Measurements from ENCODE around the gene RALGAPA2. TPM values are rescaled to one million over a fixed set of nuclear protein-coding genes. Genes with fewer than 3 reads are reported as not detected.

RALGAPA2 gene
- total RNA-seq, 1 donor from 2014 or later: 24.8 TPM

DNA sequence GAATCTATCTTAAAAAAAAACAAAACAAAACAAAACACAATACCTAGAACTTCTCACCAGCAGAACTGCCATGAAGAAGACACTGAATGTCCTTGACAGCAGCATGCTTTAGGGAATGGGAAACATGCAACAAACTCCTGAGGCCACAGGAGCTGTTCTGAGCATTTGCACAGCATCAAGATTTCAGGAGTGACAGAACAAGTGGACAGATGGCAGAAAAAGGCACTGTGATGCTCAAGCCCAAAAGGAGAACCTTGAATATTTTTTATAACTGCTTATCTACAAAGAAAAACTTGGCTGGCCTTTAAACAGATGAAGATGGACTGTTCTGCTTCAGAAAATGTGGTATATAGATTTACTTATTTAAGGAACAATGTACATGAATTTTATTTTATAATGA, 158.9 kb downstream of the RALGAPA2 start:
- TF ChIP-seq, protein P1, sequence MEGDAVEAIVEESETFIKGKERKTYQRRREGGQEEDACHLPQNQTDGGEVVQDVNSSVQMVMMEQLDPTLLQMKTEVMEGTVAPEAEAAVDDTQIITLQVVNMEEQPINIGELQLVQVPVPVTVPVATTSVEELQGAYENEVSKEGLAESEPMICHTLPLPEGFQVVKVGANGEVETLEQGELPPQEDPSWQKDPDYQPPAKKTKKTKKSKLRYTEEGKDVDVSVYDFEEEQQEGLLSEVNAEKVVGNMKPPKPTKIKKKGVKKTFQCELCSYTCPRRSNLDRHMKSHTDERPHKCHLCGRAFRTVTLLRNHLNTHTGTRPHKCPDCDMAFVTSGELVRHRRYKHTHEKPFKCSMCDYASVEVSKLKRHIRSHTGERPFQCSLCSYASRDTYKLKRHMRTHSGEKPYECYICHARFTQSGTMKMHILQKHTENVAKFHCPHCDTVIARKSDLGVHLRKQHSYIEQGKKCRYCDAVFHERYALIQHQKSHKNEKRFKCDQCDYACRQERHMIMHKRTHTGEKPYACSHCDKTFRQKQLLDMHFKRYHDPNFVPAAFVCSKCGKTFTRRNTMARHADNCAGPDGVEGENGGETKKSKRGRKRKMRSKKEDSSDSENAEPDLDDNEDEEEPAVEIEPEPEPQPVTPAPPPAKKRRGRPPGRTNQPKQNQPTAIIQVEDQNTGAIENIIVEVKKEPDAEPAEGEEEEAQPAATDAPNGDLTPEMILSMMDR (IDR thresholded peaks at IDR 0.05; ENCODE audit: insufficient read depth, low read length, poor library complexity, severe bottlenecking): no peak
- no peaks in the 10 kb centered on the region for H3K27me3 ChIP-seq (ENCODE audit: control insufficient read depth, insufficient read depth, low read length)
- no peak overlapping the region for H3K4me3 ChIP-seq (ENCODE audit: low read depth, low read length)
- DNase-seq (ENCODE audit: low read depth): no peak
- no peaks in the 10 kb centered on the region for H3K36me3 ChIP-seq (ENCODE audit: control insufficient read depth, insufficient read depth, low read length)

DNA sequence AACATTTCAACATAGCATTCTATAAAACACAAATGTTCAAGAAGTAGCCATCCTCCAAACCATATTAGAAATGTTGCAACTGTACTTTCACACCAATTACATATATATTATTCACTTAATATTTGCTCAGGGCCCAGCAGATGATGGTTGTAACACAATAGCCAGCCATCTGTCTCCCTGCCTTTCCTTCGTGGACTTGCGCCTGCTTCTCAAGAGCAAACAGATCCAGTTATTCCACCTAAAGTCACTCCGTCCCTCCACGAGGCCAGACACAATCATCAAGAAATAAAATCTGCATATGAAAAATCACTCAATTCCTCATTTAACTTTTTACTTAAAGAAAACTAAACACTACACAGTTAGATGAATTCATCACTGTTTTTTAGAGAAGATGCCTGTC, 160.4 kb downstream of the RALGAPA2 start:
- H3K27me3 ChIP-seq (ENCODE audit: control insufficient read depth, insufficient read depth, low read length): no peaks in the 10 kb centered on the region
- TF ChIP-seq, protein P1 (IDR thresholded peaks at IDR 0.05; ENCODE audit: insufficient read depth, low read length, poor library complexity, severe bottlenecking): no peak
- no peaks in the 10 kb centered on the region for H3K36me3 ChIP-seq (ENCODE audit: control insufficient read depth, insufficient read depth, low read length)
- no peak for DNase-seq (ENCODE audit: low read depth)
- no peak overlapping the region for H3K4me3 ChIP-seq (ENCODE audit: low read depth, low read length)

DNA sequence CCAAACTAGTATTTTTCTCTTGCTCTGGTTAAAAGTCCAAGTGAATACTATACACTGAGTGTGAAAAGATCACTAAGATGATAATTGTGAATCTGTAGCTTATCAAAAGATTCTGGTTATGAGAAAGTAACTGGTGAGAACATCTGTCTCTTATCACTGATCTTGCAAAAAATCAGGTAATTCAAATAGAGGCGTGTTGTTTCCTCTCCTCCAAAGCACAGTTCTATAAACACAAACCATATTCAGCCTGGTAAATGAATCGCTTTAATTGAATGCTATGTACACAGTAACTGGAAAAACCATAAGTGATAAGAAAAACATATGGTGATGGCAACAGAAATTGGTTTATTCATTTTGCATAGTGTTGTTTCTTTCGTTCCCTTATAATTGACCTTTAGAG, 161.0 kb downstream of the RALGAPA2 start:
- TF ChIP-seq, protein P1 (IDR thresholded peaks at IDR 0.05; ENCODE audit: insufficient read depth, low read length, poor library complexity, severe bottlenecking): no peak
- Histone ChIP-seq H3K27me3 (ENCODE audit: control insufficient read depth, insufficient read depth, low read length) (no peaks in the 10 kb centered on the region), H3K4me3 (ENCODE audit: low read depth, low read length) (no peak overlapping the region), H3K36me3 (ENCODE audit: control insufficient read depth, insufficient read depth, low read length) (no peaks in the 10 kb centered on the region)
- DNase-seq (ENCODE audit: low read depth): no peak

DNA sequence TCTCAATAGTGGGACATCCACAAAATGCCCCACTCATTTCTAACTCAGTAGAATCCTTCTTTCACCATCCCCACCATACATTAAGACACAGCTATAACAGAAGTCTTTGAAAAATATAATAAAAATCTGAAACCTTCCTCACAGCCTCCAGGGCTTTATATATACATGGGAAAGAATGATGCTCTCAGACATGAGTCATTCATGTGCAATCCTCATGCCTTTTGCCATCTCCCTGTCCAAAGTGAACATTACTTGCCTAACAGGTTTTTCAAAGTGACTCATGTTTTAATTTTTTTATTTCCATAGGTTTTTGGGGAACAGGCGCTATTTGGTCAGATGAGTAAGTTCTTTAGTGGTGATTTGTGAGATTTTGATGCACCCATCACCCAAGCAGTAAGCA, 162.7 kb downstream of the RALGAPA2 start:
- Histone ChIP-seq H3K4me3 (ENCODE audit: low read depth, low read length) (no peak overlapping the region), H3K36me3 (ENCODE audit: control insufficient read depth, insufficient read depth, low read length) (no peaks in the 10 kb centered on the region), H3K27me3 (ENCODE audit: control insufficient read depth, insufficient read depth, low read length) (no peaks in the 10 kb centered on the region)
- DNase-seq (ENCODE audit: low read depth): peak; percentile 42
- TF ChIP-seq, protein P1 (IDR thresholded peaks at IDR 0.05; ENCODE audit: insufficient read depth, low read length, poor library complexity, severe bottlenecking): no peak

DNA sequence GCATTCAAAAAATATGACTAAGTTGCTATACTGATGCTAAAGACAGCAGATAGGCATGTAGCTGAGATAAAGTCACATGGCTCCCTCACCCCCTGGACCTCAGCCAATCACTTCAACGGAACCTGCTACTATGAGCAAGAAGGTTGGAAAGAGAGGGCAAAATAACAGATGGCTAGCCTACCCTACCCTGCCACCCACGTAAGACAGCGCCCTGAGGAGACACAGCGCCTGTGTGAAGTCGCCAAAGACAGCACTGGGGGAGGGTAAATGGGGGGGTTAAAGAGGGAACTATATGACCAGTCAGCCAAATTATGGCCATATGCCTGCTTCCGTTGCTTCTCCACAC, 163.2 kb downstream of the RALGAPA2 start:
- TF ChIP-seq, protein P1 (IDR thresholded peaks at IDR 0.05; ENCODE audit: insufficient read depth, low read length, poor library complexity, severe bottlenecking): no peak
- Histone ChIP-seq H3K36me3 (ENCODE audit: control insufficient read depth, insufficient read depth, low read length) (no peaks in the 10 kb centered on the region), H3K27me3 (ENCODE audit: control insufficient read depth, insufficient read depth, low read length) (no peaks in the 10 kb centered on the region), H3K4me3 (ENCODE audit: low read depth, low read length) (no peak overlapping the region)
- no peak for DNase-seq (ENCODE audit: low read depth)

DNA sequence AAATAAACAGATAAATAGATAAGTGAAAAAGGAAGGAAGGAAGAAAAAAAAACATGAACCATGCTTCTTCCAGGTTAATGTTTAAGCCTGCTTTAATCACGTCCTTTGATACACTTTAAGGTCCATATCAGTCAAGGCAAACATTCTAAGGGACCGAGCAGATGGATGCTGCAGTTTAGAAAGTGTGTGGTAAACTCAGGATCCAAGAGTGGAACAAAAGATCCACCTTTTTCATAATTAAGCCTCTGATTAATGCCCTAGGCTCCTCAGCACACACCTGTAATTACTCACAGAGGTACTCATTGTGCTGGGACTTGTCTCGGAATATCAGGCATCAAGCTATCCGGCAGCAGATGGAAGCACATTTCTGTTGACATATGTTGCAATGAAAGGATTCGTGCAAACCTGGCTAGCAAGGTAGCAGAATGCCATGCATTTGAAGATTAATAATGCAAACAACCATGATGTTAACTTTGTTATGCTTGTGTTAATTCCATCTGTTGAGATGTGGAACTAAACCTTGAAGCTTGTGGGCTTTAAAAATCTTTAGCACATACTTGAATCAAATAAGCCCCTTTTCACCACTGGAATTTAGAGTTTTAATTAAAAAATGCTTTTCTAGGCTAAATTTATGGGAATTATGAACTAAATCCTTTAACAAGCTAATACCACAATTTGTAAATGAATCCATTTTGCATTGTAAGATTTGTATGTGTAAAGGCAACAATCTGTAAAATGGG, 163.7 kb downstream of the RALGAPA2 start:
- no peaks in the 10 kb centered on the region for H3K36me3 ChIP-seq (ENCODE audit: control insufficient read depth, insufficient read depth, low read length)
- no peak for DNase-seq (ENCODE audit: low read depth)
- no peaks in the 10 kb centered on the region for H3K27me3 ChIP-seq (ENCODE audit: control insufficient read depth, insufficient read depth, low read length)
- TF ChIP-seq, protein P1 (IDR thresholded peaks at IDR 0.05; ENCODE audit: insufficient read depth, low read length, poor library complexity, severe bottlenecking): no peak
- no peak overlapping the region for H3K4me3 ChIP-seq (ENCODE audit: low read depth, low read length)
